ENCODE data around the gene CEPT1. TPM values are rescaled to one million over a fixed set of nuclear protein-coding genes. Genes with fewer than 3 reads are reported as not detected.

CEPT1 gene
- total RNA-seq, 1 experiment from 2014 or later: 30.9 TPM

- Histone ChIP-seq H3K9me3 (ENCODE audit: low read depth, low read length, poor library complexity, severe bottlenecking) (no peaks in the 10 kb centered on the region), H3K27me3 (replicated peaks; ENCODE audit: insufficient read depth, low read depth, low read length, poor library complexity) (no peaks in the 10 kb centered on the region), H3K4me1 (ENCODE audit: insufficient read depth, low read length, poor library complexity, severe bottlenecking) (no peaks in the 10 kb centered on the region), H3K4me3 (ENCODE audit: low read depth, low read length, poor library complexity, severe bottlenecking) (no peak overlapping the region), H3K36me3 (ENCODE audit: insufficient read depth, low read length, poor library complexity, severe bottlenecking) (no peaks in the 10 kb centered on the region), H3K27ac (ENCODE audit: low read depth, low read length, poor library complexity, severe bottlenecking) (no peak overlapping the region)
- ChIA-PET CTCF (interaction anchor here (1.1 kb wide), 1 partner anchor 204 kb away, joined by 3 read pairs; no protein-coding TSS in a partner anchor), POLR2A (ENCODE audit: low non-redundant PET) (no interaction called here)
- TF ChIP-seq CTCF (conservative IDR thresholded peaks at IDR 0.05; ENCODE audit: low read depth, low read length): no peak
- TF ChIP-seq EZH2 (IDR thresholded peaks at IDR 0.05; ENCODE audit: borderline replicate concordance, low read depth, low read length, poor library complexity, severe bottlenecking): no peak
- BruUV-seq (replicated peaks): no TSS peak
- intact Hi-C loops (cut with micrococcal nuclease; ENCODE audit: unreplicated experiment): no loop called here
- DNase-seq (ENCODE audit: low spot score): no peak
Observed at GRCh38 chr1:111196213-111196612, 56.2 kb downstream of the CEPT1 start.

- no peaks in the 10 kb centered on the region for H3K4me1 ChIP-seq (ENCODE audit: insufficient read depth, low read length, poor library complexity, severe bottlenecking)
- H3K36me3 ChIP-seq (ENCODE audit: insufficient read depth, low read length, poor library complexity, severe bottlenecking): no peaks in the 10 kb centered on the region
- CTCF ChIA-PET: no interaction called here
- H3K27me3 ChIP-seq (replicated peaks; ENCODE audit: insufficient read depth, low read depth, low read length, poor library complexity): no peaks in the 10 kb centered on the region
- DNase-seq (ENCODE audit: low spot score): peak; percentile 27
- no peak overlapping the region for H3K4me3 ChIP-seq (ENCODE audit: low read depth, low read length, poor library complexity, severe bottlenecking)
- peak; percentile 38 for TF ChIP-seq CTCF (conservative IDR thresholded peaks at IDR 0.05; ENCODE audit: low read depth, low read length)
- no peak for TF ChIP-seq EZH2 (IDR thresholded peaks at IDR 0.05; ENCODE audit: borderline replicate concordance, low read depth, low read length, poor library complexity, severe bottlenecking)
- POLR2A ChIA-PET (ENCODE audit: low non-redundant PET): no interaction called here
- no peaks in the 10 kb centered on the region for H3K9me3 ChIP-seq (ENCODE audit: low read depth, low read length, poor library complexity, severe bottlenecking)
- BruUV-seq (replicated peaks): no TSS peak
- H3K27ac ChIP-seq (ENCODE audit: low read depth, low read length, poor library complexity, severe bottlenecking): no peak overlapping the region
- intact Hi-C loops (cut with micrococcal nuclease; ENCODE audit: unreplicated experiment): no loop called here
Observed at GRCh38 chr1:111197598-111198284, 57.7 kb downstream of the CEPT1 start.

GRCh38 chr1:111198836-111199235 is 58.8 kb downstream of the CEPT1 start:
- intact Hi-C loops (cut with micrococcal nuclease; ENCODE audit: unreplicated experiment): no loop called here
- no peak for DNase-seq (ENCODE audit: low spot score)
- Histone ChIP-seq H3K27me3 (replicated peaks; ENCODE audit: insufficient read depth, low read depth, low read length, poor library complexity) (peaks cover 10% of the 10 kb centered on the region), H3K27ac (ENCODE audit: low read depth, low read length, poor library complexity, severe bottlenecking) (no peak overlapping the region), H3K4me3 (ENCODE audit: low read depth, low read length, poor library complexity, severe bottlenecking) (no peak overlapping the region), H3K9me3 (ENCODE audit: low read depth, low read length, poor library complexity, severe bottlenecking) (no peaks in the 10 kb centered on the region), H3K36me3 (ENCODE audit: insufficient read depth, low read length, poor library complexity, severe bottlenecking) (no peaks in the 10 kb centered on the region), H3K4me1 (ENCODE audit: insufficient read depth, low read length, poor library complexity, severe bottlenecking) (no peaks in the 10 kb centered on the region)
- TF ChIP-seq EZH2 (IDR thresholded peaks at IDR 0.05; ENCODE audit: borderline replicate concordance, low read depth, low read length, poor library complexity, severe bottlenecking): no peak
- no peak for TF ChIP-seq CTCF (conservative IDR thresholded peaks at IDR 0.05; ENCODE audit: low read depth, low read length)
- POLR2A ChIA-PET (ENCODE audit: low non-redundant PET): no interaction called here
- no TSS peak for BruUV-seq (replicated peaks)
- CTCF ChIA-PET: no interaction called here
